ENCODE results near the gene MTSS2.

MTSS2 gene

DNA sequence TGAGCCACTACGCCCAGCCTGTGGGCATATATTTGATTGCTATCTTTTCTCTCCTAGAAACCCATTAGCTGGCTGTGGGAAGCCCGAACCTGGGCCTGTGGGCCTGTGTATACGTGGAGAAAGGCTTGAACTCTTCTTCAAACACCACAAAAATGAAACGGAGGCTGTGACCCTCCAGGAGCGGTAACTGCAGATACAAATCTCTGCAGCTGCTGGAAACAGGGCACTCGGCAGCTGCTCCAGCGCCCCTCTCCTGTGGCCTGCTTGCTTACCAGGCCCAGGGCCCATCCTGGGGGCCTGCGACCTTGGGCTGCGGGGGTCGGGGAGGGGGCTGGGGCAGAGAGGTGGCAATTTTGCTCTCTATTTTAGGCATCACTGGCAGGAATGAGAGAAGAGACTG lies 28.0 kb upstream of the MTSS2 start:
- TF ChIP-seq, protein P1, sequence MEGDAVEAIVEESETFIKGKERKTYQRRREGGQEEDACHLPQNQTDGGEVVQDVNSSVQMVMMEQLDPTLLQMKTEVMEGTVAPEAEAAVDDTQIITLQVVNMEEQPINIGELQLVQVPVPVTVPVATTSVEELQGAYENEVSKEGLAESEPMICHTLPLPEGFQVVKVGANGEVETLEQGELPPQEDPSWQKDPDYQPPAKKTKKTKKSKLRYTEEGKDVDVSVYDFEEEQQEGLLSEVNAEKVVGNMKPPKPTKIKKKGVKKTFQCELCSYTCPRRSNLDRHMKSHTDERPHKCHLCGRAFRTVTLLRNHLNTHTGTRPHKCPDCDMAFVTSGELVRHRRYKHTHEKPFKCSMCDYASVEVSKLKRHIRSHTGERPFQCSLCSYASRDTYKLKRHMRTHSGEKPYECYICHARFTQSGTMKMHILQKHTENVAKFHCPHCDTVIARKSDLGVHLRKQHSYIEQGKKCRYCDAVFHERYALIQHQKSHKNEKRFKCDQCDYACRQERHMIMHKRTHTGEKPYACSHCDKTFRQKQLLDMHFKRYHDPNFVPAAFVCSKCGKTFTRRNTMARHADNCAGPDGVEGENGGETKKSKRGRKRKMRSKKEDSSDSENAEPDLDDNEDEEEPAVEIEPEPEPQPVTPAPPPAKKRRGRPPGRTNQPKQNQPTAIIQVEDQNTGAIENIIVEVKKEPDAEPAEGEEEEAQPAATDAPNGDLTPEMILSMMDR (IDR thresholded peaks at IDR 0.05; ENCODE audit: borderline replicate concordance, insufficient read depth, low read depth, low read length) = no peak

DNA sequence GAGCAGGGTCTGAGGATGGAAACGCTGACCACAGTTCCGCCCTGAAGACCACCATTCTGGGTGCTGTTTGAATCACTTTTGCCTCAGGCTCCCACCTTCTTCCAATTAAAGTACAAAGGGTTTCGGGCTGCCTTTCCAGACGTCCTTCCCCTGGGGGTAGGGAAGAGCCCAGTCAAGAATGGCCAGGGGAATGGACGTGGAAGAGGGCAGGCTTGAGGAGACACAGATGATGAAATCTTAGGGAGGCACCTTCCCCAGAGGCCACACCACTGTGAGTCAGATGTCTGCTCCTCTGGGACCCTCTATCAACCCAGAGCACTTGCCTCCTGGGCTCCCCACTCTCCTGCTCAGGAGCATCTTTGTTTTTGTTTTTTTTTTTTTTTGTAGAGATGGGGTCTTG lies 27.5 kb upstream of the MTSS2 start:
- H3K4me3 ChIP-seq (ENCODE audit: low read depth, low read length) = no peak overlapping the region
- TF ChIP-seq, protein P1 (IDR thresholded peaks at IDR 0.05; ENCODE audit: borderline replicate concordance, insufficient read depth, low read depth, low read length) = no peak

More for the DNA sequence above, 28.0 kb upstream of the MTSS2 start:
- H3K4me3 ChIP-seq (ENCODE audit: low read depth, low read length) = no peak overlapping the region

DNA sequence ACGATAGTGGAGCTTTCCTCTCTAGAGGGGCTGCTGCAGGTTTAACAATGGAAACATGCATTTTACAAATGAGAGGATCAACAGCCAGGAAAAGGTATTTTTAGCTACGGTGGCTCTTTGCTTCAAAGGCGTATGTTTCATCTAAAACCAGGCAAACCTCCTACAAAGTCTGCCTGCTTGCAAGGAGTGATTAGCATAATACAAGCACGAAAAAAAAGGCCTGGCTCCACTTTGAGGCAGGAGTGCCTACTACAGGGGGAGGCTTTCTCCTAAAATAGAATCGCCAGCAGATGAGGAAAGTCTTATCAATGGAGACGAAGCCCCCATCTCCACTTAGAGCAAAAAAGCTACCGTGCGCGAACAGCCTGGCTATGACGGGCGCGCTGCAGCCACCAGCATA lies 27.1 kb upstream of the MTSS2 start:
- H3K4me3 ChIP-seq (ENCODE audit: low read depth, low read length) = no peak overlapping the region
- TF ChIP-seq, protein P1 (IDR thresholded peaks at IDR 0.05; ENCODE audit: borderline replicate concordance, insufficient read depth, low read depth, low read length) = no peak

DNA sequence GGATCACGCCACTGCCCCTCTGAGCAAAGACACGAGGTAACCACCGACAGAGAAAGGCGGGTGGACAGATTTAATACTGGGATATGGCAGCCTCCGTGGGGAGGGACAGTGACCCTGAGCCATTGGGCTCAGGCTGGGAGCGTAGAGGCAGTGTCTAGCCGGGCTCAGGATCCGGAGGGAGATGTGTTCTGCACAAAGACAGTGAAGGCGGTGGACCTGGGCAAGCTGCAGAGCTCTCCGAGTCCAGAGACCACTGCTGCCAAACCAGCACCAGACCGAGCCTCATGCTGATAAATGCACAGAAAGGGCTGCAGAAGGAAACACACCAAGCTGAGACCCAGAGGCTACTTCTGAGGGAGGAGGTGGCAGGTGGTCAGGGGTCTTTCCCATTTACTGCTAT lies 26.5 kb upstream of the MTSS2 start:
- TF ChIP-seq, protein P1 (IDR thresholded peaks at IDR 0.05; ENCODE audit: borderline replicate concordance, insufficient read depth, low read depth, low read length) = no peak
- no peak overlapping the region for H3K4me3 ChIP-seq (ENCODE audit: low read depth, low read length)

DNA sequence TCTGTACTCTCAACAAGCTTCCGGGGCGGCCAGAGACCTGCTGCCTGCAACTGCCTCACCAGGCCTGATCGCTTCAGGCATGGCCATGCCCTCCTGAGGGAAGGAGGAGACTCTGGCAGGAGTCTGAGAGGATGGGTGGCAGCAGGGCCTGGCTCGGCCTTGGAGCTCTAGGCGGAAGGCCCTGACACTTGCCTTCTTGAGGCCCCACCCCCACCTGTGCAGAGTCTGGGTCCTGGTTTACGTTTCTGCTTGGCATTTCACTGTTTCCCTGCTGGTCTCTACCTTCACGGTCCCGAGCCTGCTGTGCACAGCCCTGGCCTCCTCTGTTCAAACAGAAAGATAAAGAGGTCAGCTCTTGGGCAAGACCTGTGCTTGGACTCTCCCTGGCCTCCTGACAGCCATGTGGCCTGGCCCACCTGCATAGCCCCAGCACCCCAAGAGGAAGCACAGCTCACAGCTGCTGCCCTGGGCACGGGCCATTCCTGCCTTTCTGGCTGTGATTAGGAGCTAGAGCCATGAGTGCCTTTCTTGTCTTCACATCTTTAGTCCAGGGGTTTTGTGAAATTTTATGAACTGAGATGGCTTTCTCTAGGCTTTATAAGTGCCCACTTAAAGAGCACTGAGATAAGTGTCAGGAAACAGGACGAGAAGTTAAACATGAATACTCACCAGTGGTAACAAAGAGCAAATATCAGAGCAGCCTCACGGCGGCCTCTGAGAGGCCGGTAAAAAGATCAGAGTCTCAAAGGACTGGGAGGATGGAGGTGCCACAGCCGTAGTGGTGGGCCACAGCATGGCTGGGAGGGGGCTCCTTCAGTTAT lies 25.6 kb upstream of the MTSS2 start:
- H3K4me3 ChIP-seq (ENCODE audit: low read depth, low read length) = no peak overlapping the region
- TF ChIP-seq, protein P1 (IDR thresholded peaks at IDR 0.05; ENCODE audit: borderline replicate concordance, insufficient read depth, low read depth, low read length) = no peak

DNA sequence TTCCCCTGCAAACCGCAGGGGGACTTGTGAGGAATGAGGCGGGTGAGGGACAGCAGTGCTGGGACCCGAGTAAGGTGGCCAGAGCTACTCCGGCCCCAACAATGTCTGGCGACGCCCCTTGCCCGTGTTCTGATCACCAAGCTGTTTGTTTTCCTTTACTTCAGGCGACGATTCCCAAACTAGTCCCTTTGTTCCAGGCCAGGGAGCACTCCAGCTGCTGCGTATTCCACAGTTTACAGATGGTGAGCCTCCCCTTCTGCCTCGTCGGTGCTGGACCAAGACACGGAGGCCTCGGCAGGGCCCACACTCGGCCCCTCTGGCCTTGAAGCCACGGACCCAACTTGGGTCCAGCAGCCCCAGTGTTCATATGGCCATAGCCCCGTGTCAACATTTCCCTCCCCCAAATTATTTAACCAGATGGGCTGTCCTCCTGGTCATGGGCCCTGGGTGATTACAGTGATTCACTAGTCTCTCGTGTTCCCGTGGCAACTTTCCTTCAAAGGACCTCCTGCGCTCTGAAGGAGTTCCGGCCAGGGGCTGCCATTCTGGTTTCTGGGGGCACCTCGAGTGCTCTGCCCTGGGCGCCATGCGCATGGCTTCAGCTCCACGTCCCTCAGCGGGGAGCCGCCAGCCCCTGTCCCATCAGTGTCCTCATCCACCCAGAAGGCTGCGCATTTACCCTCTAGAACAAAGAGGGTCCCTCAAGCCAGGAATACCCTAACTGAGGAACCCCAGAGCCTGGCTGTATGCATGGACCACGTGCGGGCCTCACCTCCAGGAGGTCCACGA lies 24.8 kb upstream of the MTSS2 start:
- TF ChIP-seq, protein P1 (IDR thresholded peaks at IDR 0.05; ENCODE audit: borderline replicate concordance, insufficient read depth, low read depth, low read length) = no peak
- H3K4me3 ChIP-seq (ENCODE audit: low read depth, low read length) = no peak overlapping the region

Measured in GM12875 (cell line).